Right lobe of liver (tissue), 4 donors: Measurements from ENCODE around the gene FBXO8.

Source experiments
- CTCF ChIP-seq, 4 donors: fragments of 200-600 bp in 3 of 4; fragments of 450-650 bp in 1 of 4; IDR thresholded peaks; one replicate each; pipeline versions ENCODE4 v1.5.1 to v1.8.0; 2016 to 2022; ENCODE audit warnings: antibody characterized with exemption in 4 of 4, mild to moderate bottlenecking in 2 of 4
- POLR2A ChIP-seq: fragments of 450-650 bp; IDR thresholded peaks from one replicate; pipeline ENCODE4 v1.6.1; 2017; ENCODE audit warnings: antibody characterized with exemption, mild to moderate bottlenecking
- donor health status: DM: no; HTN: no; CAD: no.
- donor health status: DM: no; HTN: no; CAD: no.
- donor health status: DM: no; HTN: yes; CAD: no.

DNA sequence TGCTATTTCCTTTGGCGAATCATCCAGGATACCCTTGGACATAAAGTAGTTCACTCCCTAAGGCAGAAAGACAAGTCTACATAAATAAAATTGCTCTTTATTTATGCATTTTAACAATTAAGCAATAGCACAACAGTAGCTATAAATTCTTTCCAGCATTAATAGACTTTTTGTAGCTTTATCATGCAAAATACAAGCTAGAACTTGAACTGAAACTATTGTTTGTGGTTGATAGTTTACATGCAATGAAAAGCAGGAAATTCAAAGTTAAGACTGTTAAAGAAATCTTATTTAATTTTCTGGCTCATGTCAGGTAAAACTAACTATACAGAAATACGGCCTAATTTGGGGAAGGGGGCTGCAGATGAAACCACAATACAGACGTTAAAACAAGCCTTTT, 42.3 kb downstream of the FBXO8 start:
- TF ChIP-seq POLR2A (no peak), CTCF (IDR thresholded peaks at IDR 0.05) (no peak)
